ENCODE measurements around the gene IGFBP4. TPM values are rescaled to one million over a fixed set of nuclear protein-coding genes. Genes with fewer than 3 reads are reported as not detected.

The IGFBP4 gene
- total RNA-seq, 2 donors from 2014 or later, result 81.0 to 237 TPM

DNA sequence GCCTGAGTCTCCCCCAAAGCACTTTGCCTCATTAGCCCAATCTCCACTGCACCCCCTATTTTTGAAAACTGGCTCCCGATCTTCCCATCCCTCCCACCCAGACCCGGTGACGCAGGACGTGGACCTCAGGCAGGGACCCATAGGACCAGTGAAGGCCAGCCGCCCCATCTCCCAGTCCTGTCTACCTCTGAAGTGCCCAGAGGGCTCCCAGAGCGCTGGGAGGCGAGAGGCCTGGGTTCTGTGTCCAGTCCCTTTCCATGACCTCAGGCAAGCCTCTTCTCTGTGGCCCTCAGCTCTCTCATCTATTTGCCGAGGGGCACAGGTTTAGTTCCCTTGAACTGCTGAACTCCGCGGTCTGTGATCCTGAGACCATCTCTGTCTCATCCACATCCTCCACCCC is 57.5 kb downstream of the IGFBP4 start:
- no peaks in the 10 kb centered on the region for H3K27me3 ChIP-seq
- no peaks in the 10 kb centered on the region for H3K36me3 ChIP-seq
- no peaks in the 10 kb centered on the region for H3K9me3 ChIP-seq
- H3K4me3 ChIP-seq, result no peak overlapping the region
- H3K4me1 ChIP-seq, result peaks cover 0 to 17% of the 10 kb centered on the region in 2 donors
- no peak overlapping the region for H3K27ac ChIP-seq
- no peak for DNase-seq (ENCODE audit: low spot score)
- TF ChIP-seq, protein P1, sequence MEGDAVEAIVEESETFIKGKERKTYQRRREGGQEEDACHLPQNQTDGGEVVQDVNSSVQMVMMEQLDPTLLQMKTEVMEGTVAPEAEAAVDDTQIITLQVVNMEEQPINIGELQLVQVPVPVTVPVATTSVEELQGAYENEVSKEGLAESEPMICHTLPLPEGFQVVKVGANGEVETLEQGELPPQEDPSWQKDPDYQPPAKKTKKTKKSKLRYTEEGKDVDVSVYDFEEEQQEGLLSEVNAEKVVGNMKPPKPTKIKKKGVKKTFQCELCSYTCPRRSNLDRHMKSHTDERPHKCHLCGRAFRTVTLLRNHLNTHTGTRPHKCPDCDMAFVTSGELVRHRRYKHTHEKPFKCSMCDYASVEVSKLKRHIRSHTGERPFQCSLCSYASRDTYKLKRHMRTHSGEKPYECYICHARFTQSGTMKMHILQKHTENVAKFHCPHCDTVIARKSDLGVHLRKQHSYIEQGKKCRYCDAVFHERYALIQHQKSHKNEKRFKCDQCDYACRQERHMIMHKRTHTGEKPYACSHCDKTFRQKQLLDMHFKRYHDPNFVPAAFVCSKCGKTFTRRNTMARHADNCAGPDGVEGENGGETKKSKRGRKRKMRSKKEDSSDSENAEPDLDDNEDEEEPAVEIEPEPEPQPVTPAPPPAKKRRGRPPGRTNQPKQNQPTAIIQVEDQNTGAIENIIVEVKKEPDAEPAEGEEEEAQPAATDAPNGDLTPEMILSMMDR (IDR thresholded peaks at IDR 0.05), result no peak

DNA sequence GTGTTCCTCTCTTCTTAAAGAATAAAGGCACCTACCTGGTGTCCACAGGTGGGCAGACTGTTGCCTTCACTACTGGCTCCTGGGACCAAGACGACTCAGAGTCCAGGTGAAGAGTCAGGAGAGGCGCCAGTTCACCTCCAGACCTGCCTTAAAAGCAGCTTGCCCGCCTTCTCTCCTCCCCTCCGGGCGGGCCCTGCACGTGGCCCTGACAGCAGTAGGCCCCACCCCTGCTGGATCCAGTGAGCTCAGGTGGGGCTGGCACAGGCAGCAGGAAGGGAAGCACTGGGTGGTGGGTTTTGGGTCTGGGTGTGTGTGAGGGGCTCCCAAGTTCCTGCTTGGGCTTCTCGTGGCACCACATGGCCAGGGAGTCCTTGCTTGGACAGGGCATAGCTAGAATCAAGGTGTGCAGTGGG is 58.3 kb downstream of the IGFBP4 start, which contains the start of gene TNS4:
Gene TNS4, minus strand, starts transcription at position 125 of the 413 bp plus-strand sequence. CDS start 5,198 bp downstream, outside the sequence.
- no peak within 1 kb of the TSS for H3K4me3 ChIP-seq
- no peaks in the 10 kb centered on the region for H3K36me3 ChIP-seq
- no peak for DNase-seq (ENCODE audit: low spot score)
- H3K9me3 ChIP-seq, result no peaks in the 10 kb centered on the region
- no peak within 1 kb of the TSS for H3K27ac ChIP-seq
- H3K4me1 ChIP-seq, result peaks cover 0 to 17% of the 10 kb centered on the region in 2 donors
- TF ChIP-seq, protein P1 (IDR thresholded peaks at IDR 0.05), result no peak
- no peaks in the 10 kb centered on the region for H3K27me3 ChIP-seq

DNA sequence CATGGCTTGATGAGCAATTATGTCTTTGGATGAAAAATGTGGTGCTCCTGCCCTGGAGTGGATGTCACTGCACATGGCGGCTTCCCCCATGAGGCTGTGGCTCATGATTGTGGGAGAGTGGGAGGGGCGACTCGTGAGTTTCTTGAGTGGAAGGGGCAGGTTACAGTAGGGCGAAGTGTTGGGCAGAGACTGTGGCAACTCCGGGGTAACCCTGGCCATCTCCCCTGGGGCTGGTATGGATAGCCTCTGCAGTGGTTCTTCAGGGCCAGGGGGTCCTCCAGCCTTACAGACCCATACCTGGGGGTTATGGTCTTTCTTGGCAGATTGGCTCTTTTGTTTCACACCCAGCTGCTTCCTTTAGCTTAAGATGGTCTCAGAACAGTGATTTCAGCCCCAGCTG is 59.5 kb downstream of the IGFBP4 start:
- no peak overlapping the region for H3K4me3 ChIP-seq
- H3K27me3 ChIP-seq, result no peaks in the 10 kb centered on the region
- peaks cover 0 to 17% of the 10 kb centered on the region in 2 donors for H3K4me1 ChIP-seq
- no peak overlapping the region for H3K27ac ChIP-seq
- no peaks in the 10 kb centered on the region for H3K36me3 ChIP-seq
- TF ChIP-seq, protein P1 (IDR thresholded peaks at IDR 0.05), result no peak
- DNase-seq (ENCODE audit: low spot score), result no peak
- no peaks in the 10 kb centered on the region for H3K9me3 ChIP-seq

DNA sequence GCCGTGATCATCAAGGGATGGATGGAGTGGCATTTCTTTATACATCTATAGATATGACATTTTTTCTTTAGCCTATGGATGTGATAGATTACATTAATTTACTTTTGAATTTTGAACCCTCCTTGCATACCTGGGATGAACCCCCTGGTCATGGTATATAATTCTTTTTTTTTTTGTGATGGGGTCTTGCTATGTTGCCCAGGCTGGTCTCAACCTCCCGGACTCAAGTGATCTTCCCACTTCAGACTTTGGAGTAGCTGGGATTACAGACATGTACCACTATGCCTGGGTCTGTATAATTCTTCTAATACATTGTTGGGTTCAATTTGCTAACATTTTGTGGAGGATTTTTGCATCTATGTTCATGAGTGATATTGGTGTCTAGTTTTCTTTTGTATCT is 59.9 kb downstream of the IGFBP4 start:
- Histone ChIP-seq H3K36me3 (no peaks in the 10 kb centered on the region), H3K4me1 (peaks cover 0 to 17% of the 10 kb centered on the region in 2 donors), H3K27me3 (no peaks in the 10 kb centered on the region), H3K4me3 (no peak overlapping the region), H3K27ac (no peak overlapping the region), H3K9me3 (no peaks in the 10 kb centered on the region)
- no peak for DNase-seq (ENCODE audit: low spot score)
- TF ChIP-seq, protein P1 (IDR thresholded peaks at IDR 0.05), result no peak

DNA sequence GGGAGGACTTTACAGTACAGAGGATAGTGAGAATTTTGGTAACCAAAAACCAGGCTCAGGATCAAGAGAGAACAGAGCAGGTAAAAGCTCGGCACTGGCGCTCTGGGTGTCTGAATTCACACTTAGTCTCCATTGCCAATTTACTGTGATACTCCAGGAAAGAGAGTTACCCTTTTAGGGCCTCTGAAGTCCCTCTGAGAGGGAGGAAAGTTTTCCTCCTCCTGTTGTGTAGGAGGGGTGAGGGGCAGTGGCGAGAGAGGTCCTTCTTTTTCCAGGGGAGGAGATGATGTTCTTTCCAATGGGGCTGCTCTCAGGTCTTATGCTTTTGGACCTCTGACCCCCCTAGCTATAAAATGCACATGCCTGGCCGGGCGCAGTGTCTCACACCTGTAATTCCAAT is 63.5 kb downstream of the IGFBP4 start:
- no peaks in the 10 kb centered on the region for H3K27me3 ChIP-seq

More for the DNA sequence above, 63.5 kb downstream of the IGFBP4 start:
- Histone ChIP-seq H3K4me1 (no peaks in the 10 kb centered on the region), H3K36me3 (no peaks in the 10 kb centered on the region), H3K9me3 (no peaks in the 10 kb centered on the region), H3K27ac (no peak overlapping the region), H3K4me3 (no peak overlapping the region)
- TF ChIP-seq, protein P1 (IDR thresholded peaks at IDR 0.05), result no peak
- DNase-seq (ENCODE audit: low spot score), result no peak

Other genes with a start within 250 kb of the IGFBP4 start
- 1 to 10 TPM; 5.0 to 8.5 TPM for gene WIPF2, start 224.1 kb upstream of the IGFBP4 start, total RNA-seq
- gene CDC6, start 155.6 kb upstream of the IGFBP4 start, total RNA-seq, result 1 to 10 TPM in 1 of 2 donors, under 1 TPM in 1; 0.44 to 1.0 TPM
- 10 to 100 TPM; 28.5 to 51.7 TPM for gene RARA, start 134.3 kb upstream of the IGFBP4 start, total RNA-seq
- 1 to 10 TPM in 1 of 2 donors, not detected in 1; 1.6 TPM for gene GJD3, start 78.7 kb upstream of the IGFBP4 start, total RNA-seq
- 1 to 10 TPM in 1 of 2 donors, under 1 TPM in 1; 0.31 to 3.7 TPM for gene TOP2A, start 25.6 kb upstream of the IGFBP4 start, total RNA-seq
- gene TNS4, start 58.2 kb downstream of the IGFBP4 start, total RNA-seq, result not detected
- gene CCR7, start 122.0 kb downstream of the IGFBP4 start, total RNA-seq, result under 1 TPM in 1 of 2 donors, not detected in 1; 0.28 TPM
- 10 to 100 TPM; 50.4 to 54.9 TPM for gene SMARCE1, start 204.4 kb downstream of the IGFBP4 start, total RNA-seq
- under 1 TPM in 1 of 2 donors, not detected in 1; 0.94 TPM for gene KRT222, start 221.7 kb downstream of the IGFBP4 start, total RNA-seq